Choroid plexus epithelial cell (primary cell): ENCODE data around the gene DLG1.
"Not testable (repeated sequence)": the region's sequence is repeated elsewhere in the genome, so short reads cannot be mapped to it uniquely, and the experiment has no call there.

Experiments used
- DNase-seq: peaks from one replicate; pipeline ENCODE4 v3.0.0-alpha.2; 2010; ENCODE audit warnings: low read depth
- H3K4me3 ChIP-seq: 2 replicates; pipeline ENCODE4 v1.5.1; 2011; ENCODE audit warnings: low read depth, mild to moderate bottlenecking, control low read depth, low read length, moderate library complexity
- TF ChIP-seq, protein P1 (sequence below): conservative IDR thresholded peaks from 2 replicates; pipeline ENCODE4 v1.5.1; 2011; ENCODE audit warnings: low read depth, mild to moderate bottlenecking, control low read depth, inconsistent platforms, low read length, moderate library complexity

DLG1 gene

GRCh38 chr3:197064771-197065170 lies 233.6 kb downstream of the DLG1 start:
- no peak for DNase-seq
- TF ChIP-seq, protein P1, sequence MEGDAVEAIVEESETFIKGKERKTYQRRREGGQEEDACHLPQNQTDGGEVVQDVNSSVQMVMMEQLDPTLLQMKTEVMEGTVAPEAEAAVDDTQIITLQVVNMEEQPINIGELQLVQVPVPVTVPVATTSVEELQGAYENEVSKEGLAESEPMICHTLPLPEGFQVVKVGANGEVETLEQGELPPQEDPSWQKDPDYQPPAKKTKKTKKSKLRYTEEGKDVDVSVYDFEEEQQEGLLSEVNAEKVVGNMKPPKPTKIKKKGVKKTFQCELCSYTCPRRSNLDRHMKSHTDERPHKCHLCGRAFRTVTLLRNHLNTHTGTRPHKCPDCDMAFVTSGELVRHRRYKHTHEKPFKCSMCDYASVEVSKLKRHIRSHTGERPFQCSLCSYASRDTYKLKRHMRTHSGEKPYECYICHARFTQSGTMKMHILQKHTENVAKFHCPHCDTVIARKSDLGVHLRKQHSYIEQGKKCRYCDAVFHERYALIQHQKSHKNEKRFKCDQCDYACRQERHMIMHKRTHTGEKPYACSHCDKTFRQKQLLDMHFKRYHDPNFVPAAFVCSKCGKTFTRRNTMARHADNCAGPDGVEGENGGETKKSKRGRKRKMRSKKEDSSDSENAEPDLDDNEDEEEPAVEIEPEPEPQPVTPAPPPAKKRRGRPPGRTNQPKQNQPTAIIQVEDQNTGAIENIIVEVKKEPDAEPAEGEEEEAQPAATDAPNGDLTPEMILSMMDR, result no peak
- H3K4me3 ChIP-seq, result no peak overlapping the region

- TF ChIP-seq, protein P1, result no peak
- no peak for DNase-seq
- no peak overlapping the region for H3K4me3 ChIP-seq
Observed at GRCh38 chr3:197062446-197062845, 236.0 kb downstream of the DLG1 start.

DNA sequence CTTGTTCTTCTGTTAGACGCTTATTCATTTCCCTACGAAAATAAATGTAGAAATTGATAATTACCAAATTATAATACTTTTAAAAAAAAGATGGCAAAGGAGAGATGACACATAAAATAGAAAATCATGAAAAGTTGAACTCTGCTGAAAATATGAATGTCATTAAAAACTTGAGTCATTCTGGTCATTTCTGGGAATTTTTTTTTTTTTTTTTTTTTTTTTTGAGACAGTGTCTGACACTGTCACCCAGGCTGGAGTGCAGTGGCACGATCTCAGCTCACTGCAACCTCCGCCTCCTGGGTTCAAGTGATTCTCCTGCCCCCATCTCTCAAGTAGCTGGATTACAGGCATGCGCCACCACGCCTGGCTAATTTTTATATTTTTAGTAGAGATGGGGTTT lies 246.8 kb downstream of the DLG1 start:
- DNase-seq, result not testable (repeated sequence)

GRCh38 chr3:197050511-197050910 lies 247.9 kb downstream of the DLG1 start:
- no peak for DNase-seq
- TF ChIP-seq, protein P1, result no peak
- no peak overlapping the region for H3K4me3 ChIP-seq

More for the DNA sequence above, 246.8 kb downstream of the DLG1 start:
- not testable (repeated sequence) for H3K4me3 ChIP-seq

- H3K4me3 ChIP-seq, result no peak overlapping the region
- TF ChIP-seq, protein P1, result no peak
- DNase-seq, result no peak
Observed at GRCh38 chr3:197042539-197042938, 255.9 kb downstream of the DLG1 start.

DNA sequence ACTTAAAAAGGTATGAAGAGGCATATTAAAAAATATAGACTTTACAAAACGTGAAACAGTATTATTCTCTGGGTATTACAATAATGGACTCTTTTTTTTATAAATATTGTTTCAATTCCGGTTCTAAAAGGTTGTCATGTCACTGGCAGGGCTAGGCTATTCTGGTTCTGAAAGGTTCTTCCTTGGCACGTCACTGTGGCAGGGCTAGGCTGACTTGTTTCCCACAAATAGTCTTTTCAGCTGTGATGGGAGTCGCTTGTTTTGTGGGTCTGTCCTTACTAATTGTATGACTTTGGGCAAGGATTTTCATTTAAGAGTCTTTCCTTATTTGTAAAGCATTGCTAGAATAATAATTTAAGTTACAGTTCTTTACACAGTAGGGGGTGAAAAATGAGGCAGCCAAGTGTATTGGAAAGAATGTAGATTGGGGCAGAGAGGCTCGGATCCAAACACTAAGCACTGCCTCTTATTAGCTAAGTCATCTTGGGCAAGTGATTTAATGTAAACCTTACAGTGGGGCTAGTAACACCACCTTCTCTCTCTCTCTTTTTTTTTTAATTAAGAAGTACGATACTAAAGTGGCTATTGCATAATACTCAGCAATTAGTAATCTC lies 256.4 kb downstream of the DLG1 start:
- TF ChIP-seq, protein P1, result no peak
- no peak overlapping the region for H3K4me3 ChIP-seq
- peak; percentile 76 for DNase-seq

DNA sequence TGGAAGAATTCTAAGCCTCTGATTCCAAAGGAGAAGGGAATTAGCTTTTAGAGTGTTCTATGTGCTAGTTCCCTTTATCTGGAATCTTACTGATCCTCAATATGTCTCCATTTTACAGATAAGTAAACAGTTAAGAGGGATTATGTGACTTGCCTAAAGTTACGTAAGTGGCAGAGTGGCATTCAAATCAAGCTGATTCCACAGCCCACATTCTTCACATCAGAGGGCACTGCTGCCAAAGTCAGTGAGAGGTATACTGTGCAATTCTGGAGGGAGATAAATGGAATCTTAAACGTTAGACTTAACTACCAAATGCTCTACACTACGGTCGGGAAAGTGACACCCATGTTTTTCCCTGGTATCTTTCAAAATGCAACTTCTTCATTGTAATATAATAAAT lies 257.8 kb downstream of the DLG1 start:
- TF ChIP-seq, protein P1, result no peak
- DNase-seq, result no peak
- H3K4me3 ChIP-seq, result no peak overlapping the region
